Measurements from ENCODE around the gene SRGAP1.
"Not testable (repeated sequence)": the region's sequence is repeated elsewhere in the genome, so short reads cannot be mapped to it uniquely, and the experiment has no call there.

SRGAP1 gene

DNA sequence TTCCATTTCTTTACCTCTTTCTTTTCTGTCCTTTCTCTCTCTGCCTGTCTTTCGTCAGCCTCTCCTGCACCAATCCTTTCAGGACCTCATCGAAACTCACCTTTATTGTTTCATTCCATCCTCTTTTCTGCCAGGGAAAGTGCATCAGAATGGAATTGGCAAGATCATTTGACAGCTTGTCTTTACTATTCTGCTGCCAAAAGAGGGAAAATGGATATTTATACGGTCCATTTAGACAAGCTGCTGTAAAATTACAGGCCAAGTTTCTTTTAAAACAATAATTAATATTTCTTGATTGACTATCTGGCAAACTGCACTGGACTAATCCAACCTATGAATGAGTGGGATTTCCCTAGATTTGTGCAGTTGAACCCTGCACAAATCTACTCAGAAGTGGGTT, 7.6 kb upstream of the SRGAP1 start:
- no peak for DNase-seq (ENCODE audit: low read depth in 2 of 2)
- no peak overlapping the region for H3K4me3 ChIP-seq (replicated peaks in 1 of 2; ENCODE audit: low read depth in 2 of 2, low read length in 2 of 2)
- TF ChIP-seq, protein P1, sequence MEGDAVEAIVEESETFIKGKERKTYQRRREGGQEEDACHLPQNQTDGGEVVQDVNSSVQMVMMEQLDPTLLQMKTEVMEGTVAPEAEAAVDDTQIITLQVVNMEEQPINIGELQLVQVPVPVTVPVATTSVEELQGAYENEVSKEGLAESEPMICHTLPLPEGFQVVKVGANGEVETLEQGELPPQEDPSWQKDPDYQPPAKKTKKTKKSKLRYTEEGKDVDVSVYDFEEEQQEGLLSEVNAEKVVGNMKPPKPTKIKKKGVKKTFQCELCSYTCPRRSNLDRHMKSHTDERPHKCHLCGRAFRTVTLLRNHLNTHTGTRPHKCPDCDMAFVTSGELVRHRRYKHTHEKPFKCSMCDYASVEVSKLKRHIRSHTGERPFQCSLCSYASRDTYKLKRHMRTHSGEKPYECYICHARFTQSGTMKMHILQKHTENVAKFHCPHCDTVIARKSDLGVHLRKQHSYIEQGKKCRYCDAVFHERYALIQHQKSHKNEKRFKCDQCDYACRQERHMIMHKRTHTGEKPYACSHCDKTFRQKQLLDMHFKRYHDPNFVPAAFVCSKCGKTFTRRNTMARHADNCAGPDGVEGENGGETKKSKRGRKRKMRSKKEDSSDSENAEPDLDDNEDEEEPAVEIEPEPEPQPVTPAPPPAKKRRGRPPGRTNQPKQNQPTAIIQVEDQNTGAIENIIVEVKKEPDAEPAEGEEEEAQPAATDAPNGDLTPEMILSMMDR (IDR thresholded peaks at IDR 0.05; ENCODE audit: low read depth, low read length): no peak

DNA sequence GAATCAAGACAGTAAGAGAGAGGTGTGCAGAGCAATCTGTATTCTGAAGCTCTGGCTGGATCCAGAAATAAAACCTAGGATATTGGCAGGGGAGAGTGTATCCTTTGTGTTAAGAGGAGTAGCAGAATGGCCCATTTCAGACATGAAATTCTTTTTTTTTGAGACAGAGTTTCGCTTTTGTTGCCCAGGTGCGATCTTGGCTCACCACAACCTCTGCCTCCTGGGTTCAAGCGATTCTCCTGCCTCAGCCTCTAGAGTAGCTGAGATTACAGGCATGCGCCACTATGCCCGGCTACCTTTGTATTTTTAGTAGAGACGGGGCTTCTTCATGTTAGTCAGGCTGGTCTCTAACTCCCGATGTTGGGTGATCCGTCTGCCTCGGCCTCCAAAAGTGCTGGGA, 6.1 kb upstream of the SRGAP1 start:
- DNase-seq (ENCODE audit: low read depth in 2 of 2): no peak
- no peak overlapping the region for H3K4me3 ChIP-seq (replicated peaks in 1 of 2; ENCODE audit: low read depth in 2 of 2, low read length in 2 of 2)
- TF ChIP-seq, protein P1 (IDR thresholded peaks at IDR 0.05; ENCODE audit: low read depth, low read length): no peak

DNA sequence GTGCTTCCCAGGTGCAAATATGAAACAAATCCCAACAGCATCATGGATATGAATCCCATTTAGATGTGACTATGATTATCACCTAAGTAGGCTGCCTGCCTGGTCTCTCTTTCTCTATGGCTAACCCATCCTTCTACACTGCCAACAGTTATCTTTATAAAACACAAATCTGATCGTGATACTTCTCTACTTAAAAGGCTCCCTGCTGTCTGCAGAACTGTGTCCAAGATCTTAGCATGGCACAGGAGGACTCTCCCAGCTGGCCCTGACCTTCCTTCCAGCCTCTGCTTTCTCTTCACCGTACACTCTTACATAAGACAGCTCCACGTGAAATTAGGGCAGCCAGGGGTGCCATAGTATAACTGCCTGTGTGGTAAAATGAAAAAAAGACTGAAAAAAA, 3.5 kb upstream of the SRGAP1 start:
- no peak overlapping the region for H3K4me3 ChIP-seq (replicated peaks in 1 of 2; ENCODE audit: low read depth in 2 of 2, low read length in 2 of 2)
- DNase-seq (ENCODE audit: low read depth in 2 of 2): no peak
- TF ChIP-seq, protein P1 (IDR thresholded peaks at IDR 0.05; ENCODE audit: low read depth, low read length): no peak

DNA sequence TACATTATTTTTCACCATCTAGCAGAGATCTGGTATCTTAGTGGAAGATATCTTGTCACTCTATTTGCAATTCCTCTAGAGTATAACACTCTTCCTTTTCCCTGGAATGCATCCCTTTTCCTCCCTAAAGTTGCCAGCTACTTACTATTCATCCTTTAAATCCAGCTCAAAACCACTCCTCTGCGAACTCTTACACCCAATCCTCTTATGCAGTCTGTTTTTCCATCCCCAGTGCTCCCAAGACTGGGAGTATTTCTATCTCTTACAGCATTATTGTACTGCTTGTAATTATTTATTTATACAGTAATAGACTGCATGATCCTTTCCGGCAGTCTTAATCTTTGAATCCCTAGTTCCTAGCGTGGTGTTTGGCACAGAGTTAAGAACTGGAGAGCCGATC, 2.9 kb upstream of the SRGAP1 start:
- H3K4me3 ChIP-seq (replicated peaks in 1 of 2; ENCODE audit: low read depth in 2 of 2, low read length in 2 of 2): no peak overlapping the region
- DNase-seq (ENCODE audit: low read depth in 2 of 2): no peak
- TF ChIP-seq, protein P1 (IDR thresholded peaks at IDR 0.05; ENCODE audit: low read depth, low read length): no peak

DNA sequence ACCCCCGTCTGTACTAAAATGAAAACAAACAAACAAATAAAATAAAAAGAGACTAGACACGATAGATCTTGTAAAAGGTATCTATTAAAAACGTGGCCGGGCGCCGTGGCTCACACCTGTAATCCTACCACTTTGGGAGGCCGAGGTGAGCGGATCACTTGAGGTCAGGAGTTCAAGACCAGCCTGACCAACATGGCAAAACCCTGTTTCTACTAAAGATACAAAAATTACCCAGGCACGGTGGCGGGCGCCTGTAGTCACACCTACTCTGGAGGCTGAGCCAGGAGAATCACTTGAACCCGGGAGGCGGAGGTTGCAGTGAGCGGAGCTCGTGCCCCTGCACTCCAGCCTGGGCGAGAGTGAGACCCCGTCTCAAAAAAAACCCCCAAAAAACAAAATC, 1.8 kb upstream of the SRGAP1 start:
- DNase-seq (ENCODE audit: low read depth in 2 of 2); H3K4me3 ChIP-seq (replicated peaks in 1 of 2; ENCODE audit: low read depth in 2 of 2, low read length in 2 of 2): not testable (repeated sequence)

DNA sequence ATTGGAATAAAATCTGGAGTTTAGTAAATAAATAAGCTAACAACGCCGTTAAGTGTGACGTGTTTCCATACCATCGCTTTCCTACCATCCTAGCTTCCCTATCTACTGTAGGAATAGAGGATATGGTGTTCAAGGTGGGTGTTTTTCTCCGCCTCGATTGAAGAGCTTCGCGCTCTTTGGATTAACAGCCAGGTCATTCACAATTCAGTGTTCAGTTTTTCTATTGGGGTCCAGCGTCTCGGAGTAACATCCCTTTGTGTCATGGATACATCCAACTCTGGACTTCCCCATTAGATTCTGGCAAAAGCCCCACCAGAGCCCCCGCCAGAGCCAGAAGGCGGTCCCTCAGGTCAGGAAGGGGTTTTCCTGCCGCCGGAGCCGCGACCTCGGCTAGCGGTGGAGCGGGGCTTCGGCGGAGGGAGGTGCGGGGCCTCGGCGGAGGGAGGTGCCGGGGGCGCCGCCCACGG, 1.2 kb upstream of the SRGAP1 start:
- H3K4me3 ChIP-seq (replicated peaks in 1 of 2; ENCODE audit: low read depth in 2 of 2, low read length in 2 of 2): peak overlapping the region; percentile 87 to 96
- TF ChIP-seq, protein P1 (IDR thresholded peaks at IDR 0.05; ENCODE audit: low read depth, low read length): no peak
- no peak for DNase-seq (ENCODE audit: low read depth in 2 of 2)

DNA sequence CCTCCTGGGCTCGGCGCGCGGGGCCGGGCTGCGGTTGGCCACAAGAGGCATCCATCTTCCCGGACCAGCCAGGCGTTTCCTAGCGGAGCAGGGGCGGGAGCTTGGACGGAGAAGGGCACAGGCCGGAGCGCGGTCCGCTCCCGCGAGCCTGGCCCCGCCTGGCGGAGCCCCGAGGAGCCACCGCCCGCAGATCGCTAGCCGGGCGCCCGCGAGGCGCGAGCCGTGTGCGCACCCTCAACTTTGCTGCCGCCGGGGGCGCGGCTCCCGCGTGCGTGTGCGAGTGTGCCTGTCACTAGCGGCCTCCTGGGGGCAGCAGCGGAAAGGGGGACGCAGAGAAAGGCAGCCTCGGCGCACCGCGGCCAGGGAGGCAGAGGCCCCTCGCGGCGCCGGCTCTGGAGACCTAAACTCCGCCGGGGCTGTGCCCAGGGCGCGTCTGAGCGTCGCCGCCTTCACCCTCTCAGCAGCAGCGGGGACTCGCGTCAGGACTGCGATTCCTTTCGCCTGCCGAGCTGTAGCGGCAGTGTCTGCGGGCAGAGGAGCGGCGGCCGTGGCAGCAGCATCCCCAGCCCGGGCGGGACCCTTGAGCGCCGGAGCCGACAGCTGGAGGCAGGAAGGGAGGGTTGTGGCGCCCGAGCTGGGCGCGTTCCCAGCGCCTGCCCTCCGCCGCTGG, 644 bp upstream of the SRGAP1 start:
- TF ChIP-seq, protein P1 (IDR thresholded peaks at IDR 0.05; ENCODE audit: low read depth, low read length): peak; percentile 63
- peak; percentile 94 to 98 for DNase-seq (ENCODE audit: low read depth in 2 of 2)
- H3K4me3 ChIP-seq (replicated peaks in 1 of 2; ENCODE audit: low read depth in 2 of 2, low read length in 2 of 2): peak overlapping the region; percentile 87 to 96
